HepG2 (cell line): Measurements from ENCODE around the gene SP1. TPM values are rescaled to one million over a fixed set of nuclear protein-coding genes. Genes with fewer than 3 reads are reported as not detected.

Source experiments
- ATAC-seq: fragments of 200-7000 bp; cut with Tn5 transposase; 3 replicates; pipeline ENCODE4 v1.9.1; 2020; ENCODE audit warnings: mild to moderate bottlenecking, moderate library complexity
- BruUV-seq: library from RNA; stranded (reverse); fragments of 400-500 nt; replicated peaks from 2 replicates; lab custom pipeline; 2021; lab: Mats Ljungman, UMichigan
- CTCF ChIA-PET: fragments of 300-600 bp; formaldehyde crosslinking; extraction: SDS; loops from one replicate; lab custom pipeline; 2021; ENCODE audit warnings: low total read pairs, inconsistent platforms, low intra/inter-chr PET ratio; lab: Yijun Ruan, JAX
- POLR2A ChIA-PET: fragments of 350-600 bp; sonication (Branson Sonifier 250); formaldehyde crosslinking; loops from one replicate; lab custom pipeline; 2020; ENCODE audit warnings: antibody characterized with exemption, inconsistent platforms; lab: Yijun Ruan, JAX
- DNase-seq: peaks from one replicate; pipeline ENCODE4 v3.0.0-alpha.2; 2015; ENCODE audit warnings: low spot score
- FAIRE-seq: peaks from 3 replicates; lab custom pipeline; 2011; peaks lifted over from hg19 to GRCh38; lab: Jason Lieb, UNC
- H2AFZ ChIP-seq: one replicate; pipeline ENCODE4 v1.6.1; 2011; ENCODE audit warnings: low read length, inconsistent platforms
- H3K27ac ChIP-seq: fragments of 300-600 bp; 3 replicates; pipeline ENCODE4 v1.8.0; 2011; ENCODE audit warnings: mixed run types, mild to moderate bottlenecking, mixed read lengths, low read length, inconsistent platforms; ENCODE audit not compliant: insufficient read depth; ENCODE audit errors: extremely low read length
- H3K27me3 ChIP-seq, 2 experiments: fragments of 200-600 bp in 1 of 2; 2 replicates in 1 of 2; 3 replicates in 1 of 2; pipeline versions ENCODE4 v1.6.0 to v1.8.0; 2011; ENCODE audit warnings: low read length in 2 of 2, mild to moderate bottlenecking in 2 of 2, moderate library complexity in 2 of 2, inconsistent platforms in 1 of 2; ENCODE audit not compliant: insufficient read depth in 2 of 2, control insufficient read depth in 1 of 2
- H3K36me3 ChIP-seq, 2 experiments: fragments of 200-600 bp in 1 of 2; replicated peaks in 1 of 2; 2 replicates in 1 of 2; 3 replicates in 1 of 2; pipeline versions ENCODE4 v1.5.1 to v1.8.0; 2011; ENCODE audit warnings: low read length in 2 of 2, inconsistent platforms in 1 of 2; ENCODE audit not compliant: insufficient read depth in 2 of 2, control insufficient read depth in 1 of 2
- H3K4me1 ChIP-seq: 2 replicates; pipeline ENCODE4 v1.5.1; 2012; ENCODE audit warnings: low read length, inconsistent platforms; ENCODE audit not compliant: insufficient read depth
- H3K4me2 ChIP-seq: 2 replicates; pipeline ENCODE4 v1.6.0; 2011; ENCODE audit warnings: low read depth, low read length, inconsistent platforms
- H3K4me3 ChIP-seq, 3 experiments: fragments of 200-600 bp in 1 of 3; sonication (generic), shearing (Covaris generic) in 1 of 3; replicated peaks in 1 of 3; 2 replicates each; pipeline ENCODE4 v1.5.1; 2011 to 2016; ENCODE audit warnings: low read length in 3 of 3, inconsistent platforms in 2 of 3, low read depth in 2 of 3, mild to moderate bottlenecking in 2 of 3, control low read depth in 1 of 3, mixed read lengths in 1 of 3; ENCODE audit not compliant: insufficient read depth in 1 of 3
- H3K79me2 ChIP-seq: one replicate; pipeline ENCODE4 v1.6.1; 2011; ENCODE audit warnings: low read length, inconsistent platforms; ENCODE audit not compliant: insufficient read depth
- H3K9ac ChIP-seq: 2 replicates; pipeline ENCODE4 v1.6.0; 2011; ENCODE audit warnings: mild to moderate bottlenecking, low read depth, low read length, inconsistent platforms; ENCODE audit not compliant: insufficient read depth
- H3K9me3 ChIP-seq: 2 replicates; pipeline ENCODE4 v1.5.1; 2012; ENCODE audit warnings: mild to moderate bottlenecking, low read length
- H4K20me1 ChIP-seq: 2 replicates; pipeline ENCODE4 v1.6.0; 2011; ENCODE audit warnings: inconsistent platforms, mild to moderate bottlenecking, low read length, moderate library complexity; ENCODE audit not compliant: insufficient read depth
- CAMTA2 ChIP-seq: sonication (generic); formaldehyde crosslinking; IDR thresholded peaks from 2 replicates; pipeline ENCODE4 v1.4.0; 2020; ENCODE audit warnings: mild to moderate bottlenecking, missing genetic modification reagents, borderline replicate concordance
- KLF11 ChIP-seq: IDR thresholded peaks from 2 replicates; pipeline ENCODE4 v1.6.1; 2016; ENCODE audit warnings: missing compliant biosample characterization
- ZBTB3 ChIP-seq: sonication (generic); formaldehyde crosslinking; IDR thresholded peaks from 2 replicates; pipeline ENCODE4 v1.4.0; 2020; ENCODE audit warnings: low read depth, mild to moderate bottlenecking, moderate library complexity, missing genetic modification reagents, borderline replicate concordance
- ZNF790 ChIP-seq: sonication (generic); formaldehyde crosslinking; IDR thresholded peaks from 2 replicates; pipeline ENCODE4 v1.8.0; 2022; ENCODE audit warnings: missing genetic modification reagents, mild to moderate bottlenecking, borderline replicate concordance
- WGBS: methylation state at CpG from one replicate; pipeline ENCODE4 v1.1.6; 2017; ENCODE audit warnings: low lambda C conversion rate; 5-methylcytosine and 5-hydroxymethylcytosine counted together
- in situ Hi-C: cut with HindIII; loops from 2 replicates; pipeline ENCODE4 v1.10.0; 2017; ENCODE audit warnings: low pct_unique_long_range_greater_than_20kb; ENCODE audit not compliant: extremely low pct_ligation_motif_present
- intact Hi-C: fragments of 100-400 bp; cut with micrococcal nuclease; formaldehyde crosslinking; loops from one replicate; pipeline ENCODE4 v1.10.0; 2022; ENCODE audit not compliant: unreplicated experiment
- polyA plus RNA-seq, 8 experiments: library from polyadenylated mRNA; depleted of rRNA in 3 of 8; stranded (reverse) in 7 of 8; unstranded in 1 of 8; fragments of >200 nt; fragmentation: Illumina TruSeq in 4 of 8; extraction: Trizol in 4 of 8; gene quantifications; 2 replicates each; pipeline versions ENCODE4 v1.2.1 to v1.2.3, GENCODE V29; 2011 to 2016; ENCODE audit warnings: low read depth in 4 of 8, missing spikeins in 1 of 8, mixed read lengths in 1 of 8; ENCODE audit not compliant: insufficient read depth in 1 of 8
- total RNA-seq, 5 experiments: library from RNA; depleted of rRNA; stranded (reverse); fragments of >200 nt; fragmentation: Illumina TruSeq; extraction: Trizol; gene quantifications; 2 replicates each; pipeline ENCODE4 v1.2.3, GENCODE V29; 2016; ENCODE audit warnings: low read depth in 1 of 5
- TF ChIP-seq, protein P1 (sequence below): sonication (generic); formaldehyde crosslinking; IDR thresholded peaks from 2 replicates; pipeline ENCODE4 v1.4.0; 2020; ENCODE audit warnings: missing genetic modification reagents
- TF ChIP-seq, protein P2 (sequence below): sonication (generic); formaldehyde crosslinking; IDR thresholded peaks from 2 replicates; pipeline ENCODE4 v1.4.0; 2020; ENCODE audit warnings: low read depth, mild to moderate bottlenecking, missing genetic modification reagents

SP1 gene
- total and polyA plus RNA-seq, 2 of the 13 experiments (the other 11 are each of a cell fraction or from before 2014, with no cell fraction given), result 26.5 to 27.5 TPM

DNA sequence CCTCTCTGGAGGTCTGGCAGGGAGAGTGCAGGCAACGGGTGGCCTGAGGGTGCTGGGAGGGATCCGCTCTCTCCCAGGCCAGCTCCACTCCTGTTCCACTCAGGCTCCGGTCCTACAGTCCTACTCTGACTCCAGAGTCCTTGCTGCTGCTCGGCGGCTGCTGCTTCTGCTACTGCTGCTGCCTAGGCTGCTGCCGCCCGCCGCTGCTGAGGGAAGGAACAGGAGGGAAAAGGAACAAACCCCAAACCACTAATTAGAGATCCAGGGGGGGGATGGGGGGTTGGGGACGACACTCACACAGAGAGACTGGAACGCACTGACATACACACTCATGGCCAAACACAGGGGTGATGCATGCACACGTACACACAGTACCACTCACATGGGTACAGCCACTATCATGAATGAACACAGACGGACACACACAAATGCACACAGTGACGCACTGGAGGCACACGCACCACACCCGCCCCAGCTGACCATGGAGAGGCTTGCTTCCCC lies 43.7 kb upstream of the SP1 start, which contains the start of gene SP7:
TSS of gene SP7 (minus strand) at position 174 of the 501 bp plus-strand sequence. CDS start 708 bp downstream, outside the sequence.
- DNase-seq, result no peak
- H2AFZ ChIP-seq, result no peak within 1 kb of the TSS
- no peaks in the 10 kb centered on the region for H3K4me1 ChIP-seq
- WGBS, result 16% methylated on average over 9 of the region's 15 CpGs
- H3K9me3 ChIP-seq, result no peaks in the 10 kb centered on the region
- no peak within 1 kb of the TSS for H3K27ac ChIP-seq
- no peak within 1 kb of the TSS for H3K9ac ChIP-seq
- H3K4me2 ChIP-seq, result no peak within 1 kb of the TSS
- no peaks in the 10 kb centered on the region for H3K36me3 ChIP-seq
- FAIRE-seq, result no peak
- TF ChIP-seq, protein P1, sequence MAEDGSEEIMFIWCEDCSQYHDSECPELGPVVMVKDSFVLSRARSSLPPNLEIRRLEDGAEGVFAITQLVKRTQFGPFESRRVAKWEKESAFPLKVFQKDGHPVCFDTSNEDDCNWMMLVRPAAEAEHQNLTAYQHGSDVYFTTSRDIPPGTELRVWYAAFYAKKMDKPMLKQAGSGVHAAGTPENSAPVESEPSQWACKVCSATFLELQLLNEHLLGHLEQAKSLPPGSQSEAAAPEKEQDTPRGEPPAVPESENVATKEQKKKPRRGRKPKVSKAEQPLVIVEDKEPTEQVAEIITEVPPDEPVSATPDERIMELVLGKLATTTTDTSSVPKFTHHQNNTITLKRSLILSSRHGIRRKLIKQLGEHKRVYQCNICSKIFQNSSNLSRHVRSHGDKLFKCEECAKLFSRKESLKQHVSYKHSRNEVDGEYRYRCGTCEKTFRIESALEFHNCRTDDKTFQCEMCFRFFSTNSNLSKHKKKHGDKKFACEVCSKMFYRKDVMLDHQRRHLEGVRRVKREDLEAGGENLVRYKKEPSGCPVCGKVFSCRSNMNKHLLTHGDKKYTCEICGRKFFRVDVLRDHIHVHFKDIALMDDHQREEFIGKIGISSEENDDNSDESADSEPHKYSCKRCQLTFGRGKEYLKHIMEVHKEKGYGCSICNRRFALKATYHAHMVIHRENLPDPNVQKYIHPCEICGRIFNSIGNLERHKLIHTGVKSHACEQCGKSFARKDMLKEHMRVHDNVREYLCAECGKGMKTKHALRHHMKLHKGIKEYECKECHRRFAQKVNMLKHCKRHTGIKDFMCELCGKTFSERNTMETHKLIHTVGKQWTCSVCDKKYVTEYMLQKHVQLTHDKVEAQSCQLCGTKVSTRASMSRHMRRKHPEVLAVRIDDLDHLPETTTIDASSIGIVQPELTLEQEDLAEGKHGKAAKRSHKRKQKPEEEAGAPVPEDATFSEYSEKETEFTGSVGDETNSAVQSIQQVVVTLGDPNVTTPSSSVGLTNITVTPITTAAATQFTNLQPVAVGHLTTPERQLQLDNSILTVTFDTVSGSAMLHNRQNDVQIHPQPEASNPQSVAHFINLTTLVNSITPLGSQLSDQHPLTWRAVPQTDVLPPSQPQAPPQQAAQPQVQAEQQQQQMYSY (CRISPR knock-in tag), result no peak
- TF ChIP-seq CAMTA2 (CRISPR knock-in tag), result no peak
- TF ChIP-seq, protein P2, sequence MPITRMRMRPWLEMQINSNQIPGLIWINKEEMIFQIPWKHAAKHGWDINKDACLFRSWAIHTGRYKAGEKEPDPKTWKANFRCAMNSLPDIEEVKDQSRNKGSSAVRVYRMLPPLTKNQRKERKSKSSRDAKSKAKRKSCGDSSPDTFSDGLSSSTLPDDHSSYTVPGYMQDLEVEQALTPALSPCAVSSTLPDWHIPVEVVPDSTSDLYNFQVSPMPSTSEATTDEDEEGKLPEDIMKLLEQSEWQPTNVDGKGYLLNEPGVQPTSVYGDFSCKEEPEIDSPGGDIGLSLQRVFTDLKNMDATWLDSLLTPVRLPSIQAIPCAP (CRISPR knock-in tag), result no peak
- TF ChIP-seq KLF11, result no peak
- TF ChIP-seq ZBTB3 (CRISPR knock-in tag), result no peak
- no peak for TF ChIP-seq ZNF790 (CRISPR knock-in tag)
- ChIA-PET POLR2A (interaction anchor here (0.6 to 0.8 kb wide), 2 partner anchors 15 to 69 kb away, joined by 3 read pairs; partner anchors contain the start of gene AAAS), CTCF (no interaction called here)
- H3K4me3 ChIP-seq, result no peak within 1 kb of the TSS
- intact Hi-C loops (no loop called here), in situ Hi-C loops (no loop called here)
- H4K20me1 ChIP-seq, result no peaks in the 10 kb centered on the region
- no peaks in the 10 kb centered on the region for H3K79me2 ChIP-seq
- peak; percentile 58 for ATAC-seq
- BruUV-seq, result no TSS peak
- peaks cover 11 to 74% of the 10 kb centered on the region in 2 experiments for H3K27me3 ChIP-seq
